Measurements from ENCODE around the gene GOLPH3.

- TF ChIP-seq CTCF (IDR thresholded peaks at IDR 0.05; ENCODE audit: low read depth, low read length, missing input control) (no peak), YY1 (IDR thresholded peaks at IDR 0.05) (no peak), SP1 (IDR thresholded peaks at IDR 0.05) (no peak), HNF4A (conservative IDR thresholded peaks at IDR 0.05) (no peak), ZBTB33 (IDR thresholded peaks at IDR 0.05) (no peak), EGR1 (IDR thresholded peaks at IDR 0.05; ENCODE audit: low read depth in 2 of 2) (no peak), NR2F2 (IDR thresholded peaks at IDR 0.05) (no peak), JUND (IDR thresholded peaks at IDR 0.05) (no peak)
Measured at GRCh38 chr5:32130865-32131264, 43.3 kb downstream of the GOLPH3 start.
